GM18508 (cell line): Measurements from ENCODE around the gene UBE2J1.
"Not testable (repeated sequence)": the region's sequence is repeated elsewhere in the genome, so short reads cannot be mapped to it uniquely, and the experiment has no call there.

ENCODE experiments used
- ATAC-seq: cut with Tn5 transposase; IDR thresholded peaks from one replicate; pipeline ENCODE4 v1.9.1; 2021; ENCODE audit warnings: moderate number of reproducible peaks; ENCODE audit not compliant: insufficient read depth, unreplicated experiment

UBE2J1 gene

GRCh38 chr6:89295981-89296380 is 56.5 kb downstream of the UBE2J1 start:
- no peak for ATAC-seq

GRCh38 chr6:89295116-89295515 is 57.4 kb downstream of the UBE2J1 start:
- ATAC-seq: not testable (repeated sequence)

GRCh38 chr6:89291256-89291819 is 61.2 kb downstream of the UBE2J1 start:
- no peak for ATAC-seq

GRCh38 chr6:89290401-89291155 is 61.9 kb downstream of the UBE2J1 start:
- no peak for ATAC-seq

- ATAC-seq: no peak
Measured at GRCh38 chr6:89289710-89290109, 62.8 kb downstream of the UBE2J1 start.

GRCh38 chr6:89287351-89288028 is 65.0 kb downstream of the UBE2J1 start:
- ATAC-seq: no peak

GRCh38 chr6:89286516-89286915 is 66.0 kb downstream of the UBE2J1 start:
- ATAC-seq: no peak

GRCh38 chr6:89284963-89285735 is 67.4 kb downstream of the UBE2J1 start:
- ATAC-seq: no peak

- ATAC-seq: no peak
Measured at GRCh38 chr6:89284081-89284480, 68.4 kb downstream of the UBE2J1 start.

- no peak for ATAC-seq
Measured at GRCh38 chr6:89282749-89283148, 69.8 kb downstream of the UBE2J1 start.

GRCh38 chr6:89281779-89282246 is 70.7 kb downstream of the UBE2J1 start:
- peak; percentile 89 for ATAC-seq

GRCh38 chr6:89278956-89279355 is 73.6 kb downstream of the UBE2J1 start:
- ATAC-seq: no peak
